ENCODE data around the gene FBXW7. TPM values are rescaled to one million over a fixed set of nuclear protein-coding genes. Genes with fewer than 3 reads are reported as not detected.

FBXW7 gene
- total and polyA plus RNA-seq, 2 donors (not counting 1 experiment from before 2014, with no cell fraction given), result 23.0 to 125 TPM

DNA sequence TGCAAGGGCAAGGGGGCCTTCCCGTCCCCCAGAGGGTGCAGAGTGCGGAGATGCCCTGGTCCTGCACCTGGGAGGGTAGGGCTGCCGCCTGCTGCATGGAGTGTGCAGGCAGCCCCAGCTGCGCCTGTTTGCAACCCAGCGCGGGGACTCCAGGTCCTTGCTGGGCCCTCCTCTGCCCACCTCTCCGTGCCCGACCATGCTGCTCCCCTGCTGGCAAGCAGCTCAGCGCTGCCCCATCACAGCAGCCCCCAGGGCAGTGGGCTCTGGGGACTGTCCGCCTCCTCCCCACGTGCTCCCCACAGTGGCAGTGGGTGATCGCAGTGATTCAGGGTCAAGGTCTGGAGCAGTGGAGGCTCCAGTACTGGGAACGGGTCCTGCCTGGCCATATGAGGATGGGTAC, 5.0 kb upstream of the FBXW7 start:
- H3K27me3 Mint-ChIP-seq, result no peaks in the 10 kb centered on the region
- TF ChIP-seq, protein P1, sequence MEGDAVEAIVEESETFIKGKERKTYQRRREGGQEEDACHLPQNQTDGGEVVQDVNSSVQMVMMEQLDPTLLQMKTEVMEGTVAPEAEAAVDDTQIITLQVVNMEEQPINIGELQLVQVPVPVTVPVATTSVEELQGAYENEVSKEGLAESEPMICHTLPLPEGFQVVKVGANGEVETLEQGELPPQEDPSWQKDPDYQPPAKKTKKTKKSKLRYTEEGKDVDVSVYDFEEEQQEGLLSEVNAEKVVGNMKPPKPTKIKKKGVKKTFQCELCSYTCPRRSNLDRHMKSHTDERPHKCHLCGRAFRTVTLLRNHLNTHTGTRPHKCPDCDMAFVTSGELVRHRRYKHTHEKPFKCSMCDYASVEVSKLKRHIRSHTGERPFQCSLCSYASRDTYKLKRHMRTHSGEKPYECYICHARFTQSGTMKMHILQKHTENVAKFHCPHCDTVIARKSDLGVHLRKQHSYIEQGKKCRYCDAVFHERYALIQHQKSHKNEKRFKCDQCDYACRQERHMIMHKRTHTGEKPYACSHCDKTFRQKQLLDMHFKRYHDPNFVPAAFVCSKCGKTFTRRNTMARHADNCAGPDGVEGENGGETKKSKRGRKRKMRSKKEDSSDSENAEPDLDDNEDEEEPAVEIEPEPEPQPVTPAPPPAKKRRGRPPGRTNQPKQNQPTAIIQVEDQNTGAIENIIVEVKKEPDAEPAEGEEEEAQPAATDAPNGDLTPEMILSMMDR (IDR thresholded peaks at IDR 0.05), result no peak
- no peak overlapping the region for H3K9ac ChIP-seq (ENCODE audit: low read length)
- H3K36me3 ChIP-seq (replicated peaks in 1 of 2; ENCODE audit: control extremely low read depth in 1 of 2, control insufficient read depth in 1 of 2, extremely low read depth in 1 of 2, insufficient read depth in 2 of 2, low read length in 1 of 2), result peaks cover 0 to 11% of the 10 kb centered on the region in 2 experiments
- H3K27ac ChIP-seq (ENCODE audit: low read length in 2 of 2), result no peak overlapping the region
- intact Hi-C loops (cut with micrococcal nuclease), result no loop called here
- peak overlapping the region; percentile 10 for H3K27ac Mint-ChIP-seq
- POLR2A ChIA-PET, result no interaction called here
- no peak overlapping the region for H3K4me3 ChIP-seq (ENCODE audit: control extremely low read depth in 1 of 5, extremely low read depth in 1 of 5, insufficient read depth in 1 of 5, low read depth in 2 of 5, low read length in 4 of 5)
- H4K20me1 ChIP-seq (ENCODE audit: control insufficient read depth, insufficient read depth, low read length, poor library complexity, severe bottlenecking), result peaks cover 6% of the 10 kb centered on the region
- no peaks in the 10 kb centered on the region for H3K9me3 Mint-ChIP-seq (ENCODE audit: insufficient read depth)
- no peak overlapping the region for H3K4me2 ChIP-seq (replicated peaks; ENCODE audit: low read depth, low read length, poor library complexity, severe bottlenecking)
- DNase-seq (no peak), ATAC-seq (ENCODE audit: low read depth) (no peak)
- no peak overlapping the region for H2AFZ ChIP-seq (ENCODE audit: insufficient read depth, low read depth, low read length, poor library complexity, severe bottlenecking)
- CTCF ChIA-PET, result no interaction called here
- 97% methylated on average over 13 of the region's 13 CpGs for WGBS (ENCODE audit: insufficient coverage)
- H3K79me2 ChIP-seq (ENCODE audit: control insufficient read depth, insufficient read depth, low read length), result peaks cover 54% of the 10 kb centered on the region
- peaks cover 37% of the 10 kb centered on the region for H3K4me1 Mint-ChIP-seq
- no peak overlapping the region for H3K4me3 Mint-ChIP-seq
- no peaks in the 10 kb centered on the region for H3K27me3 ChIP-seq (replicated peaks in 1 of 4; ENCODE audit: control extremely low read depth in 1 of 4, control insufficient read depth in 3 of 4, insufficient read depth in 4 of 4, low read length in 3 of 4)
- H3K4me1 ChIP-seq (ENCODE audit: control insufficient read depth in 2 of 2, insufficient read depth in 2 of 2, low read length in 2 of 2), result peaks cover 13 to 19% of the 10 kb centered on the region in 2 donors
- H3K9me3 ChIP-seq (ENCODE audit: control extremely low read depth in 1 of 3, control insufficient read depth in 2 of 3, insufficient read depth in 1 of 3, low read length in 2 of 3), result peaks cover 0 to 17% (median 0%) of the 10 kb centered on the region in 3 donors

DNA sequence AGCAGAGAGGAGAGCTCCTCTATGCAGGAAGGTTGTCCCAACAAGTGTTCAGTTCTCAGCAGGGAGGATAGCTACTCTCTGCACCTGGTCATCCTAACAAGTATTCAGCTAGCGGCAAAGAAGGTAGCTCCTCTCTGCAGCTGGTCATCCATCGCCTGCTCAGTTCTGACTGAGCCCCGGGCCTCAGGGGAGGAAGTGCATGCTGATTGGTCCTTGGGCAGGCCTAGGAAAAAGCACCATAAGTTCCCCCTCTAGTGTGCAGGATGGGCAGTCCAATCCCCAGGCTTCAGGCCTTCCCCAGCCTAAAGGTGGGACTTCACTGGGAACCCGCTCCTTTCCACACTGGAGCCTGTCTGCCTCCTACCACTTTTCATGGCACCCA, 4.4 kb upstream of the FBXW7 start:
- no peak for ATAC-seq (ENCODE audit: low read depth)
- 68% methylated on average over 2 of the region's 4 CpGs for WGBS (ENCODE audit: insufficient coverage)
- Histone ChIP-seq H3K4me1 (ENCODE audit: control insufficient read depth in 2 of 2, insufficient read depth in 2 of 2, low read length in 2 of 2) (peaks cover 13 to 19% of the 10 kb centered on the region in 2 donors), H3K9ac (ENCODE audit: low read length) (no peak overlapping the region), H3K27ac (ENCODE audit: low read length in 2 of 2) (no peak overlapping the region), H3K36me3 (replicated peaks in 1 of 2; ENCODE audit: control extremely low read depth in 1 of 2, control insufficient read depth in 1 of 2, extremely low read depth in 1 of 2, insufficient read depth in 2 of 2, low read length in 1 of 2) (peaks cover 0 to 11% of the 10 kb centered on the region in 2 experiments), H2AFZ (ENCODE audit: insufficient read depth, low read depth, low read length, poor library complexity, severe bottlenecking) (no peak overlapping the region), H3K79me2 (ENCODE audit: control insufficient read depth, insufficient read depth, low read length) (peaks cover 59% of the 10 kb centered on the region), H3K4me3 (ENCODE audit: control extremely low read depth in 1 of 5, extremely low read depth in 1 of 5, insufficient read depth in 1 of 5, low read depth in 2 of 5, low read length in 4 of 5) (no peak overlapping the region), H4K20me1 (ENCODE audit: control insufficient read depth, insufficient read depth, low read length, poor library complexity, severe bottlenecking) (peaks cover 12% of the 10 kb centered on the region), H3K9me3 (ENCODE audit: control extremely low read depth in 1 of 3, control insufficient read depth in 2 of 3, insufficient read depth in 1 of 3, low read length in 2 of 3) (peaks cover 0 to 17% (median 0%) of the 10 kb centered on the region in 3 donors), H3K4me2 (replicated peaks; ENCODE audit: low read depth, low read length, poor library complexity, severe bottlenecking) (no peak overlapping the region), H3K27me3 (replicated peaks in 1 of 4; ENCODE audit: control extremely low read depth in 1 of 4, control insufficient read depth in 3 of 4, insufficient read depth in 4 of 4, low read length in 3 of 4) (no peaks in the 10 kb centered on the region)
- intact Hi-C loops (cut with micrococcal nuclease), result no loop called here
- no peak overlapping the region for H3K4me3 Mint-ChIP-seq
- CTCF ChIA-PET, result interaction anchor here (0.8 kb wide), 1 partner anchor 40 kb away, joined by 3 read pairs; no protein-coding TSS in a partner anchor
- peaks cover 37% of the 10 kb centered on the region for H3K4me1 Mint-ChIP-seq
- no peaks in the 10 kb centered on the region for H3K27me3 Mint-ChIP-seq
- DNase-seq, result no peak
- no peaks in the 10 kb centered on the region for H3K9me3 Mint-ChIP-seq (ENCODE audit: insufficient read depth)
- TF ChIP-seq, protein P1 (IDR thresholded peaks at IDR 0.05), result no peak
- no peak for TF ChIP-seq EZH2 (IDR thresholded peaks at IDR 0.05; ENCODE audit: borderline replicate concordance, insufficient read depth, low read depth, low read length, poor library complexity, severe bottlenecking)
- no peak overlapping the region for H3K27ac Mint-ChIP-seq
- POLR2A ChIA-PET, result interaction anchor here (0.6 kb wide), 1 partner anchor 25 kb away, joined by 3 read pairs; no protein-coding TSS in a partner anchor
